ENCODE results near the gene USH2A.

- TF ChIP-seq EZH2phosphoT487 (IDR thresholded peaks at IDR 0.05; ENCODE audit: borderline replicate concordance, low read depth) (no peak), FOXJ3 (CRISPR knock-in tag; IDR thresholded peaks at IDR 0.05) (no peak), FOSL2 (IDR thresholded peaks at IDR 0.05; ENCODE audit: borderline replicate concordance, low read depth) (peak; percentile 43; the same call in 1 of the 2 replicates), POLR2AphosphoS5 (IDR thresholded peaks at IDR 0.05; ENCODE audit: low read depth, low read length) (no peak), SIN3A (IDR thresholded peaks at IDR 0.05; ENCODE audit: borderline replicate concordance, low read depth, low read length) (no peak), TCF12 (IDR thresholded peaks at IDR 0.05) (no peak), CTCF (IDR thresholded peaks at IDR 0.05) (no peak), RCOR1 (IDR thresholded peaks at IDR 0.05; ENCODE audit: low read length) (no peak), REST (IDR thresholded peaks at IDR 0.05; ENCODE audit: low read depth, low read length) (no peak), RFX5 (IDR thresholded peaks at IDR 0.05; ENCODE audit: low read length) (no peak), YY1 (IDR thresholded peaks at IDR 0.05; ENCODE audit: low read depth) (no peak), TAF1 (IDR thresholded peaks at IDR 0.05; ENCODE audit: borderline replicate concordance, low read depth, low read length) (no peak), USF1 (IDR thresholded peaks at IDR 0.05; ENCODE audit: borderline replicate concordance, low read depth) (no peak)
These were observed 108.7 kb downstream of the USH2A start for GRCh38 chr1:216314379-216315095.
